MM.1S (cell line): ENCODE data around the gene MID1.

Experiments used
- DNase-seq: peaks from one replicate; pipeline ENCODE4 v3.0.0-alpha.2; 2015
- H2AFZ ChIP-seq: fragments of 300-600 bp; sonication (generic); 2 replicates; pipeline ENCODE4 v1.6.0; 2016; ENCODE audit warnings: antibody characterized with exemption, low read length
- H3F3A ChIP-seq: fragments of 300-600 bp; sonication (generic); 2 replicates; pipeline ENCODE4 v1.6.1; 2016; ENCODE audit warnings: mild to moderate bottlenecking, antibody characterized with exemption, low read length, moderate library complexity, mixed read lengths; ENCODE audit not compliant: insufficient read depth
- H3K27ac ChIP-seq: fragments of 300-600 bp; sonication (generic); 2 replicates; pipeline ENCODE4 v1.5.1; 2016; ENCODE audit warnings: mild to moderate bottlenecking, low read length
- H3K27me3 ChIP-seq: fragments of 300-600 bp; sonication (generic); replicated peaks from 2 replicates; pipeline ENCODE4 v1.6.0; 2016; ENCODE audit warnings: low read length; ENCODE audit not compliant: insufficient read depth
- H3K36me3 ChIP-seq: fragments of 300-600 bp; sonication (generic); replicated peaks from 2 replicates; pipeline ENCODE4 v1.6.1; 2016; ENCODE audit warnings: mild to moderate bottlenecking, low read length, mixed read lengths; ENCODE audit not compliant: insufficient read depth
- H3K4me1 ChIP-seq: fragments of 300-600 bp; sonication (generic); 2 replicates; pipeline ENCODE4 v1.6.1; 2016; ENCODE audit warnings: low read length, mixed read lengths
- H3K4me2 ChIP-seq: fragments of 300-600 bp; sonication (generic); 2 replicates; pipeline ENCODE4 v1.6.0; 2016; ENCODE audit warnings: low read depth, low read length
- H3K4me3 ChIP-seq: fragments of 300-600 bp; sonication (generic); 2 replicates; pipeline ENCODE4 v1.5.1; 2016; ENCODE audit warnings: low read length, mixed read lengths
- H3K79me2 ChIP-seq: fragments of 300-600 bp; sonication (generic); 2 replicates; pipeline ENCODE4 v1.6.1; 2016; ENCODE audit warnings: mixed run types, low read length, mixed read lengths
- H3K9ac ChIP-seq: fragments of 300-600 bp; sonication (generic); 2 replicates; pipeline ENCODE4 v1.6.1; 2016; ENCODE audit warnings: low read length, mixed read lengths
- H3K9me2 ChIP-seq: fragments of 300-600 bp; sonication (generic); replicated peaks from 2 replicates; pipeline ENCODE4 v1.6.1; 2016; ENCODE audit warnings: mild to moderate bottlenecking, low read length, mixed read lengths; ENCODE audit not compliant: insufficient read depth
- H3K9me3 ChIP-seq: fragments of 300-600 bp; sonication (generic); replicated peaks from 2 replicates; pipeline ENCODE4 v1.6.1; 2016; ENCODE audit warnings: mild to moderate bottlenecking, low read length, mixed read lengths; ENCODE audit not compliant: insufficient read depth
- H4K20me1 ChIP-seq: fragments of 300-600 bp; sonication (generic); 2 replicates; pipeline ENCODE4 v1.6.1; 2016; ENCODE audit warnings: mild to moderate bottlenecking, low read length, moderate library complexity, mixed read lengths; ENCODE audit not compliant: insufficient read depth
- CTCF ChIP-seq: fragments of 300-600 bp; sonication (generic); IDR thresholded peaks from 2 replicates; pipeline ENCODE4 v1.5.1; 2016; ENCODE audit warnings: antibody characterized with exemption, low read length, mixed read lengths
- EZH2 ChIP-seq: fragments of 300-600 bp; sonication (generic); optimal IDR thresholded peaks from 2 replicates; pipeline ENCODE3; 2017; ENCODE audit warnings: low read depth, mild to moderate bottlenecking, antibody characterized with exemption, low read length, mixed read lengths
- EZH2phosphoT487 ChIP-seq: fragments of 300-600 bp; sonication (generic); IDR thresholded peaks from 2 replicates; pipeline ENCODE4 v1.6.1; 2018; ENCODE audit warnings: antibody characterized with exemption, low read length

The MID1 gene

DNA sequence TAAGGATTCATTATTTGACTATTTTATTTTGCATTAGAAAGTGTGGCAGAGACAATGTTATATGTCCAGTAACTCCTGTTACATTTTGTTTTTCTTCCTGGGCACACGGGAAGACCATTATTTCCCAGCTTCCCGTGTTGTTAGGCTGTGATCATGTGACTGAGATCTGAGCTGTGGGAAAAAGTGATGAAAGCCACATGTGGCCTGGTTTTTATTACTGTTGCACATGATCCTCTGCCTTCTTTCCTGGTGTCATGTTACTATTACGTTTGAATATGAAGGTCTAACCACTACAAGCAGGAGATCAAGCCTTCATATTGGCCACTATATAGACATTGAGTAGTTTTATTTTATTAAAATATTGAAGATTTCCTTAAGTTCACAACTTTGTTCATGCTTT is 28.2 kb upstream of the MID1 start:
- no peak overlapping the region for H3K9ac ChIP-seq
- no peaks in the 10 kb centered on the region for H3K79me2 ChIP-seq
- no peak for DNase-seq
- H3K27ac ChIP-seq: no peak overlapping the region
- no peaks in the 10 kb centered on the region for H3K27me3 ChIP-seq
- H3K9me3 ChIP-seq: no peaks in the 10 kb centered on the region
- H2AFZ ChIP-seq: no peak overlapping the region
- no peak overlapping the region for H3K4me2 ChIP-seq
- no peaks in the 10 kb centered on the region for H4K20me1 ChIP-seq
- no peaks in the 10 kb centered on the region for H3K36me3 ChIP-seq
- no peaks in the 10 kb centered on the region for H3K4me1 ChIP-seq
- H3K9me2 ChIP-seq: no peaks in the 10 kb centered on the region
- TF ChIP-seq EZH2phosphoT487: no peak
- TF ChIP-seq EZH2: no peak
- no peak for TF ChIP-seq CTCF
- no peak overlapping the region for H3K4me3 ChIP-seq
- no peaks in the 10 kb centered on the region for H3F3A ChIP-seq

GRCh38 chrX:10636851-10637250 is 16.5 kb upstream of the MID1 start:
- Histone ChIP-seq H3F3A (no peaks in the 10 kb centered on the region), H3K4me2 (no peak overlapping the region)

DNA sequence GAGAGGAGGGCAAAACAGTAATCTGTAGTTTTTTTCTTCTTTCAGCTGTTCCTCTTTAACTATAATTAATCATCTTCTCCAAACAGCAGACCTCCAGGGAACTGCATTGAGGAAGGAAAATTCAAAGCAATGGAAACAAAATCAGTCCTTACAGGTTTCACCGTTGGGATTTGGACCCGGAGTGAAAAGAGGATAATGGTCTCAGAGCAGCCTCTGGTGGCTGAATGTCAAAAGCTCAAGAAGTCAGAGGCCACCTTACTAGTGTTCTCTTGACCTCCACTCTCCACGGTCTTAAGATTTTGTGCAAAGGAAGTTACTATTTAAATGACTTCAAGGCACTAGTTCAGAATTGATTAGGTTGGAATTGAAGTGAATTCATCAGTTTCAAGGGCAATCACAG is 16.0 kb upstream of the MID1 start:
- no peaks in the 10 kb centered on the region for H3K36me3 ChIP-seq
- no peaks in the 10 kb centered on the region for H3F3A ChIP-seq
- H3K9me3 ChIP-seq: no peaks in the 10 kb centered on the region
- H4K20me1 ChIP-seq: no peaks in the 10 kb centered on the region
- no peak overlapping the region for H3K27ac ChIP-seq
- no peak overlapping the region for H3K4me2 ChIP-seq
- H3K27me3 ChIP-seq: no peaks in the 10 kb centered on the region
- no peak overlapping the region for H2AFZ ChIP-seq
- TF ChIP-seq CTCF (peak; percentile 41), EZH2phosphoT487 (no peak), EZH2 (no peak)
- H3K4me3 ChIP-seq: no peak overlapping the region
- no peaks in the 10 kb centered on the region for H3K4me1 ChIP-seq
- DNase-seq: no peak
- H3K9ac ChIP-seq: no peak overlapping the region
- H3K9me2 ChIP-seq: no peaks in the 10 kb centered on the region
- no peaks in the 10 kb centered on the region for H3K79me2 ChIP-seq

More at GRCh38 chrX:10636851-10637250, 16.5 kb upstream of the MID1 start:
- H3K9me3 ChIP-seq: no peaks in the 10 kb centered on the region
- no peak overlapping the region for H3K27ac ChIP-seq
- H2AFZ ChIP-seq: no peak overlapping the region
- H3K4me1 ChIP-seq: no peaks in the 10 kb centered on the region
- H4K20me1 ChIP-seq: no peaks in the 10 kb centered on the region
- no peaks in the 10 kb centered on the region for H3K36me3 ChIP-seq
- no peak overlapping the region for H3K9ac ChIP-seq
- no peaks in the 10 kb centered on the region for H3K9me2 ChIP-seq
- DNase-seq: no peak
- H3K79me2 ChIP-seq: no peaks in the 10 kb centered on the region
- no peak for TF ChIP-seq EZH2
- TF ChIP-seq CTCF: no peak
- no peak for TF ChIP-seq EZH2phosphoT487
- no peak overlapping the region for H3K4me3 ChIP-seq
- no peaks in the 10 kb centered on the region for H3K27me3 ChIP-seq
